ENCODE data around the gene CKLF.

- TF ChIP-seq EZH2phosphoT487 (IDR thresholded peaks at IDR 0.05; ENCODE audit: borderline replicate concordance, low read length) = no peak
- TF ChIP-seq CTCF (conservative IDR thresholded peaks at IDR 0.05; ENCODE audit: low read depth, low read length) = no peak
Observed at GRCh38 chr16:66569131-66569530, 16.8 kb downstream of the CKLF start.
